Measurements from ENCODE around the gene SERPINA5.

Gene SERPINA5

DNA sequence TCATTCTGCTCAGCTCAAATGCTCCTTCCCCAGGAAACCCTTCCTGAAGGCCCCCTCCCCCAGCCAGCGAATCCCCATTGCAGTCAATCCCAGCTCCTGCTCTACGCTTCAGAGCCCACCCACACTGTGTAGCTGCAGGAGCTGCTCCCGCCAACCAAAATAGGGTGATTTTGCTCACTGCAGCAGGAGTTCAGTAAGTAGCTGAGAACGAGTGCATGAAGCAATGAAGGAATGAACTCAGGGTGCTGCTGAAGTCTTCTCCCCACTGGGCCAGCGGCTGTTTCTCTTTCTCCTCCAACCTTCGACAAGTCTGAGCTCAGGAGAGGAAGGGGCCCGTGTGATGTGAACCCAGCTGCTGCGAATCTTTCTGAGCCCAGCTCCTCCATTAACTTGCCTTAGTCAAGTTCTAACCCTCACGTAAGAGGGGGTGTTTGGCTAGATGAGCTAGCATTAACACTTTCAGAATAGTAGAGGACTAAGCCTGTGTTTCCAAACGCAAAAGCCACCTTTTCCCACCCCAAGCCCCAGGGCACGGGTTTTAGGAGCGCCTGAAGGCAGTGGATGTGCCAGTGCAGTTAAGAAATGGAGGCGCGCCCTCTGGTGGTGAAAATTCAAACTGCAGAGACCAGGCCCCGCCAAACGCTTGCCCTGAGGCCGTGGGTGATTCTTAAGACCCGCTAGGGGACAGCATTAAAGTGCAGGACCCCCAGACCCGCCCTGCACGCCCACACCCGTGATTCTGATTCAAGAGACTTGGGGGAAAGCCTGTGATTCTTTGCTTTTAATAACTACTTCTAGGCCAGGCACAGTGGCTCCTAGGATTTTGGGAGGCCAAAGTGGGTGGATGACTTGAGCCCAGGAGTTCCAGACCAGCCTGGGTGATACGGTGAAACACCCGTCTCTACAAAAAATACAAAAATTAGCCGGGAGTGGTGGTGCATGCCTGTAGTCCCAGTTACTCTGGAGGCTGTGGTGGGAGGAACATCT is 31.9 kb upstream of the SERPINA5 start:
- H3K4me3 ChIP-seq (ENCODE audit: low read length): no peak overlapping the region
- DNase-seq (ENCODE audit: low read depth, low spot score): peak; percentile 41

DNA sequence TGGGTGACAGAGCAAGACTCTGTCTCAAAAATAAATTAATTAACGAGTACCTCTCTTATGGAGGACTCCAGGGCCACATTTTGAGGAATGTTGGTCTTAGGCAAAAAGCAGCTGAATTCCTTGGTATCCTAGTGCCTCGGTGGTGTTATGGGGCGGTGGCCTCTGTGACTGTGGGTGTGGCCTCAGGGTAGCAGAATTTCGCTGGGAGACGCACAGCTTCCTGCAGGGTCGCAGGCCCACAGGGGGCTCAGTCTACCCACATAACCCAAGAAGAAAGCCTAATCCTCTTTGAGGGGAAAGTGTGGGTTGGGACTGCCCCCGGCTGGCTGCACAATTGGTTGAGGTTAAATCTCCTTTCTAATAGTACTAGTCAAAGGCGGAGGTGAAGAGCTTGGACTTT is 31.2 kb upstream of the SERPINA5 start:
- H3K4me3 ChIP-seq (ENCODE audit: low read length): no peak overlapping the region
- no peak for DNase-seq (ENCODE audit: low read depth, low spot score)

DNA sequence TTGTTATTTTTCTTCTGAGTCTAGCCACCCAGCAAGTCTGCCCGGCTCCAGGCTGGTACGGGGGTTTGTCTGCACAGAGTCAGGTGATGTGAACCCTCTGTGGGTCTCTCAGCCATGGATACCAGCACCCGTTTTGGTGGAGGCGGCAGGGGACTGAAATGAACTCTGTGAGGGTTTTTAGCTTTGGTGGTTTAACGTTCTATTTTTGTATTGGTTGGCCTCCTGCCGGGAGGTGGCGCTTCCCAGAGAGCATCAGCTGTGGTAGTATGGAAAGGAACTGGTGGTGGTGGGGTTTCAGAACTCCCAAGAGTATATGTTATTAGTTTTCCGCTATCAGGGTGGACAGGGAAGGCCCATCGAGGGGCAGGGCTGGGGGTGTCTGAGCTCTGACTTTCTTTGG is 25.2 kb upstream of the SERPINA5 start:
- DNase-seq (ENCODE audit: low read depth, low spot score): no peak
- H3K4me3 ChIP-seq (ENCODE audit: low read length): no peak overlapping the region

DNA sequence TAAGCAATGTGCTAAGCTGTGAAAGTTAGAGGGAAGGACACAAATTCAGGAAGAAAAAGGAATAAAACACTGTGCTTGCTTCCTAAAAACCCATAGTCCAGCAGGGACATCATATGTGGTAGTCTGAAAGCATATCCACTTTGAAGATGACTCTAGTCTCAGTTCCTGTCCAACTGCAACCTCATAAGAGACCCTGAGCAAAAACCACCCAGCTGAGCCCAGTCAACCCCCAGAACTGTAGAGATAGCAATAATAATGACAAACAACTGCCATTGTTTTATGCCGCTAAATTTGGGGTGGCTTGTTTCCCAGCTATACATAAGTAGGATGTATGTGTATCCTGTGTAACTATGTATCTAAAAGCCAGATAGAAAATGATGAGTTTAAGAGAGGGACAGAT is 23.9 kb upstream of the SERPINA5 start:
- DNase-seq (ENCODE audit: low read depth, low spot score): no peak
- no peak overlapping the region for H3K4me3 ChIP-seq (ENCODE audit: low read length)

DNA sequence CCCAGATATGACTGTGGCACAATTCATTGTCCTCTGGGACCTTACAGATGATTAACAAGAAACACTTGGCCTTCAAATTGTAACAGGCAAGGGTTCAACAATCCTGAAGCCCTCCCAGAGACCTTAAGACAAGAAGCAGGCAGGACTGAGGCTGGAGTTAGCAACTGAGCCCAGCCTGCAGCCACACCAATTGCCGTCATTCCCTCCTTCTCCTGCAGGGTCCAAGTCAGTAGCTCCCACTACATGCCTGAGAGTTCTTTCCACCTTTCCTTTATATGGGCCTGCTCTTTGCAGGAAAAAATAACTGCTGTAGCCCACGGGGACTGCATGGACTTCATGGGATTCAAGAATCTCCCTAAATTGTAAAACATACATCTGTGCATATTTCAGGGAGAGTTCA is 22.4 kb upstream of the SERPINA5 start:
- no peak for DNase-seq (ENCODE audit: low read depth, low spot score)
- H3K4me3 ChIP-seq (ENCODE audit: low read length): no peak overlapping the region

DNA sequence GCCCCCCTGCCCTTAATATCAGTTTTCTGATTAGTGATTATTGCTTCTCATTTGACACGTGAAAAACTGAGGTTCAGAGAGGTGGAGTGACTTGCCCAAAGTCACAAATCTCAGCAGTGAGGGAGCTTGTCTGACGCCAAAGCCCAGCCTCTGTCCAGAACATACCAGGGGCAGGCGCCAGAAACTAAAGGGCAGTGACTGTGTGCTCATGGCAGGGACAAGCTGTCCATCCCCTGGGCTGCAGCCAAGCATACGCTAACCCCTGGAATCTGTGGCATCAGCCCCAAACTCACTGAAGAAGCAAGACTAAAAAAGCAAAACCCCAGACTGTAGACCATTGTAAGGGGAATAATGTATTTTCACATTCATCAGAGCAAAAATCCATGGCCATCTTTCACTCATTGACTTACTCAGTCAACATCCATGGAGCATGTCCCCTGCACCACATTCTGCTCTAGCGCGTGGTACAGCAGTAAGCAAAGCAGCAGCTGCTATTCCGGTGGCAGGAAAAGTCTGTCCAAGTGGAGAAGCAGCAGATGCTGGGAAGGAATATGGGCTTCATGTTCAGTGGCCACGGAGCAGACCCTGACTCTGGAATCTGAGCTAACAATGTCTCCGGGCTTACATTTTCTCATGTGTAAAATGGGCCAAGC is 21.5 kb upstream of the SERPINA5 start:
- no peak for DNase-seq (ENCODE audit: low read depth, low spot score)

DNA sequence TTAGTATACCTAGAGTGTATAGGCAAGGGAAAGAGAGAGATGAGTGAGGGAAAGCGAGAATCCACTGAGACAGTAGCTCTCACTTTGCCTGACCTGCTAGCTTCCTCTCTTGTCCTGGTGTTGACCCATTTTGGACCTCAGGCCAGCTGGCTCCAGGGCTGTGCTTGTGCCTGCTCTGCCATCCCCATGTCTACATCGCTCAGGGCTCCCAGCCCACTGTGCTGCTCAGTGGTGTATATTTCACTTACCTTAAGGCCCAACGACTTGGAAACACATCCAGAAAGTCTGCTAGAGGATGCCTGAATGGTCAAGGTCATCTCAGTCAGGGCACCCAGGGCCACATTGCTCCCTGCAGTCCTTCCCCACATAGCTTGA is 20.9 kb upstream of the SERPINA5 start:
- no peak for DNase-seq (ENCODE audit: low read depth, low spot score)
- no peak overlapping the region for H3K4me3 ChIP-seq (ENCODE audit: low read length)

More for the DNA sequence above, 21.5 kb upstream of the SERPINA5 start:
- H3K4me3 ChIP-seq (ENCODE audit: low read length): no peak overlapping the region

DNA sequence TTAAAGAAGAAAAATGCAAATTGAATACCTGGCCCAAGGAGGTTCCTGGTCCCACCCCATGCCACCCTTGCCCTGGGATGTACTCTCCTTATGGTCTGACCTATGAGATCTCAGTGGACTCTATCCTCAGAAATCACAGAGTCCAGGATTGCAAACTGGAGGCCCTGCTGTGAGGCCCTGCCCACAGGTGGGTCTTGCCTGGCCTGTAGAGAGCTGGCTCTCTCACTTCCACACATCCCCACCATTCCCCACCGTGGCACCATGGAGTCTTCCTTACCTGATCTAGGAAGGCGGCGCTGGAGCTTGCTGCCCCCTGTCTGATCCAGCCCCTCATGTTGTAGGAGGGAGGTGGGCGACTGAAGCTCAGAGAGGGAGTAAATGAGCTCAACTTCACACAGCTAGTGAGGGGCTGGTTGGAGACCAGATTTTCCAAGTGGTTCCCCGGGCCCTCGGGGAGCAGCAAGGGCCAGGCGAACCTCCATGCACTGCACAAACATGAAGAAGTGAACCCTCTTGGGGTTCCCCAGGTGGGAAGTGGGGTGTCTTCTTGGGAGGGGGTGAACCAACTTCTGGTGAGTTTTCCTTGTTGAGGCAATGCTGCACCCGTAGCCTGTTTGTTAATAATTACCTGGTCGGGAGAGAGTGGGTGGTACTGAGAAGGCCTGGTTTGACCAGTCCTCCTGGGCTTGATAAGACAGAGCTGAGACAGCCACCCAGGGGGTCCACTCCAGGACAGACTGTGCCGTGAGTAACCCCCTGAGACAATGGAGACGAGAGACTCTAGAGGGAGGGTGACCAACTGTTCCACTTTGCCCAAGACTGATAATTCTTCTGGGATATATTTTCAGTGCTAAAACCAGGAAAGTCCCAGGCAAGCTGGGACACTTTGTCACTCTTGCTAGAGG is 20.2 kb upstream of the SERPINA5 start, which contains the start of gene SERPINA4:
Gene SERPINA4 (plus strand): TSS at position 692 of the 905 bp plus-strand sequence. CDS start 2,041 bp downstream, outside the sequence.
- DNase-seq (ENCODE audit: low read depth, low spot score): no peak
- no peak within 1 kb of the TSS for H3K4me3 ChIP-seq (ENCODE audit: low read length)

DNA sequence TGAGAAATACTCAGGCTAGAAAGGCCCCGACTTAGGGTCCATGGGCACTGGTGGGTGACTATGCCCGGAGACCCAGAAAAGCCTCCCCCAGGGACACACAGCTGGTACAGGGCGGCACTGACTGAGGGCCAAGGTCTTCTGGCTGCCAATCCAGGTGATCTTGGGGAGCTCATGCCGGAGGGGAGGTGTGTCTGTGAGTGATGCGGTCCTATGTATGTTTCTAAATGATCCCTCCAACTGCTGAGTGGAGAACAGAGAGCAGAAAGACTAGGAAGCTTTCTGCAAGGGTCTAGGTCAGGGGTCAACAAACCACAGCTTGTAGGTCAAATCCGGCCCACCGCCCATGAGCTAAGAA is 19.6 kb upstream of the SERPINA5 start:
- DNase-seq (ENCODE audit: low read depth, low spot score): no peak
- H3K4me3 ChIP-seq (ENCODE audit: low read length): no peak overlapping the region

DNA sequence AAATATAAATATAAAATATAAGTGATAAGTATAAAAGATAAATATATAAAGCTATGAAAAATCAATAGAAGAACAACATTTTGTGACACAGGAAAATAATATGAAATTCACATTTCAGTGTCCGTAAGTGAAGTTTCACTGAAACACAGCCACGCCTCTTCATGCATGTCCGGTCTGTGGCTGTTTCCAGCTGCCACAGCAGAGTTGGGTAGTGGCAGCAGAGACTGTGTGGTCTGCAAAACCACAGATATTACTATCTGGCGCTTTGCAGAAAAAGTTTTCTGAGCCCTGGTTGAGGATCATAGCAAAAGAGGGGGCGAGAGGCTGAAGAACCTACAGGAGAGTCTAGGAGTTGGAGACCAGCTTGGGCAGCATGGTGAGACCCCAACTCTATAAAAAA is 19.2 kb upstream of the SERPINA5 start:
- H3K4me3 ChIP-seq (ENCODE audit: low read length): no peak overlapping the region
- DNase-seq (ENCODE audit: low read depth, low spot score): no peak

DNA sequence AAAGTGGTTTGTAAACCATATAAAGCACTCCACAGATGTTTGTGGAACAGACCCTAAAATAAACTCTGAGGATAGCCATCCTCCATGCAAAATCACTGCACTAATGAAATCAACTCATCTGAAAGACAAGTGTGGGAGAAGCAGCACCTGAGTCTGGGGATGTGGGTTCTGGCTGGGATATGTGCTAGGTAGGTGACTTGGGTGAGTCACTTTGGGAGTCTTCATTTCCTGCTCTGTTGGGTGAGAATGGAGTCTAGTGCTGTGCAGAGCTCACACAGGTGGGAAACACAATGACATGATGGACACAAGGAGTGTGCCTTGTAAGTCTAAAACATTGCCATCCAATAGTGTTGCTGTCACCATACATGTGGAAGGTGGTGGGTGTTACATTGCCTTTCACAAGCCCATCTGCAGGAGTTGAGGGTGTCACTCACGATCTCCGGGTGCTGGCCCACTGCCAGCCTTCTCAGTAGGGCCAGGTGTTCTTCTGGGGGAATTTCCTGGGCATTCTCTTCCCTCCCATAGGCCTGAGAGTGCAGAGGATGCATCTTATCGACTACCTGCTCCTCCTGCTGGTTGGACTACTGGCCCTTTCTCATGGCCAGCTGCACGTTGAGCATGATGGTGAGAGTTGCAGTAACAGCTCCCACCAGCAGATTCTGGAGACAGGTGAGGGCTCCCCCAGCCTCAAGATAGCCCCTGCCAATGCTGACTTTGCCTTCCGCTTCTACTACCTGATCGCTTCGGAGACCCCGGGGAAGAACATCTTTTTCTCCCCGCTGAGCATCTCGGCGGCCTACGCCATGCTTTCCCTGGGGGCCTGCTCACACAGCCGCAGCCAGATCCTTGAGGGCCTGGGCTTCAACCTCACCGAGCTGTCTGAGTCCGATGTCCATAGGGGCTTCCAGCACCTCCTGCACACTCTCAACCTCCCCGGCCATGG is 18.0 kb upstream of the SERPINA5 start:
- DNase-seq (ENCODE audit: low read depth, low spot score): no peak
- no peak overlapping the region for H3K4me3 ChIP-seq (ENCODE audit: low read length)

DNA sequence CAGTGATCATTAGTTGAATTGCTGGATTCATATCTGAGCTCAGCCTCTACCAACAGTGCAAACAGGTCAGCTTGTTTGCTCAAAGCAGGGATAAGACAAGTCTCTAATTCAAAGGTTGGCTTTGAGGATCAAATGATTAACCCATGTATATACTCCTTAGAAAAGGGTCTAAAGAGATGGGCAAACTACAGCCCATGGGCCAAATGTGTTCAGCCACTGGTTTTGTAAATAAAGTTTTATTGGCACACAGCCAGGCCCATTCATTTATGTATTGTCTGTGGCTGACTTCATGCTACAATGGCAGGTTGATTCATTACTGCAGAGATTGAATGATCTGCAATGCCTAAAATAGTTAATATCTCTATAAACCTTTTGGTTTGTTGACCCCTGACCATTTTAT is 16.8 kb upstream of the SERPINA5 start:
- no peak for DNase-seq (ENCODE audit: low read depth, low spot score)
- no peak overlapping the region for H3K4me3 ChIP-seq (ENCODE audit: low read length)

DNA sequence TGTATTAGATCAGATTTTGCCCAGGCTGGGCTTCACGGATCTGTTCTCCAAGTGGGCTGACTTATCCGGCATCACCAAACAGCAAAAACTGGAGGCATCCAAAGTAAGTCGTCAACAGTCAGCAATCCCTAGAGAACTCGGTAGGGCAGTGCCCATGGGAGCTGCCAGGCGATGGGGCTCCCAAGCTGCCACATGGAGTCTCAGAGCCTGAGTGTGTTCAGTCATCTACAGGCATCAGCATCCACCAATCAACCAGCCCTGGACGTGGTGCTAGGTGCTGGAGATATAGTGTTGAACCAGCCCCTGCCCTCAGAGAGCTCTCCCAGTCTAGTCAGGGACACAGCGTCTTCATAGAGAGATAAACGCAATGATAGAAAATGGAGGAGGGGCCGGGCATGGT is 13.0 kb upstream of the SERPINA5 start:
- no peak overlapping the region for H3K4me3 ChIP-seq (ENCODE audit: low read length)
- DNase-seq (ENCODE audit: low read depth, low spot score): no peak

DNA sequence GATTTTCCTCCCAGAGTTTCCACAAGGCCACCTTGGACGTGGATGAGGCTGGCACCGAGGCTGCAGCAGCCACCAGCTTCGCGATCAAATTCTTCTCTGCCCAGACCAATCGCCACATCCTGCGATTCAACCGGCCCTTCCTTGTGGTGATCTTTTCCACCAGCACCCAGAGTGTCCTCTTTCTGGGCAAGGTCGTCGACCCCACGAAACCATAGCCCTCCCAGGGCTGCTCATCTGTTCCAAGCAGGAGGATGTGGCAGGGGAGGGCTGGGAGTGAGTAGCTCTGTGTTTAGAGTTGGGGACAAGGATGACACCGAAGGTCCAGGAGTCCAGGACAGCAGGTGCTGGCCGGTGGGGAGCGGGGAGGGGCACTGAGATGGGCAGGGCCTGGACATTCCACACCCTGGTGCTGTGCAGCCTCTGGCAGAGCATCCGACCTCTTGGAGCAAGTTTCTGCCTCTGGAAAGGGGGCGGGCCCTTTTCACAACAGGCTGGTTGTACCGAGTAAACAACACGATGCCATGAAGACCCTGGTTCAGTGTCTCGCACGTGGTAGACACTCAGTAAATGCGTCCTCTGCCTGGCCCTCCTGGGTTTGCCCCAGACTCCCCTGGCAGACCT is 11.7 kb upstream of the SERPINA5 start:
- no peak for DNase-seq (ENCODE audit: low read depth, low spot score)
- H3K4me3 ChIP-seq (ENCODE audit: low read length): no peak overlapping the region

DNA sequence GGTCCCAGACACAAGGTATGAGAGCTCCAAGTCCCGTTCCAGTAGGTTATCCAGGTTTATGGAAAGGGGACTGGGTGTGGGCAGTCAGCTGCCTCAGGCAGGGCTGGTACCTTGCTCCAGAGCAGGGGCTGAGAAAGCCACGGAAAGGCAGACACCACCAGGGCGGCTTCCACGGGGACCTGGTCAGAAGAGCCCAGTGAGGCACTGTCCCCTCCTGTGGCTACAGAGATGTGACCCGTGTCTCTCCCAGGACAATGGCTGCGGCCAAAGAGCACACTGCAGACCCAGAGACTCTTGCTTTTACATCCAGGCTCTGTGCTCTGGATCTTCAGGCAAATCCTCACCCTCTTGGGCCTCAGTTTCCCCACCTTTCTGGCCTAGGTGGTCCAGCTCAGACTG is 11.2 kb upstream of the SERPINA5 start:
- H3K4me3 ChIP-seq (ENCODE audit: low read length): no peak overlapping the region

DNA sequence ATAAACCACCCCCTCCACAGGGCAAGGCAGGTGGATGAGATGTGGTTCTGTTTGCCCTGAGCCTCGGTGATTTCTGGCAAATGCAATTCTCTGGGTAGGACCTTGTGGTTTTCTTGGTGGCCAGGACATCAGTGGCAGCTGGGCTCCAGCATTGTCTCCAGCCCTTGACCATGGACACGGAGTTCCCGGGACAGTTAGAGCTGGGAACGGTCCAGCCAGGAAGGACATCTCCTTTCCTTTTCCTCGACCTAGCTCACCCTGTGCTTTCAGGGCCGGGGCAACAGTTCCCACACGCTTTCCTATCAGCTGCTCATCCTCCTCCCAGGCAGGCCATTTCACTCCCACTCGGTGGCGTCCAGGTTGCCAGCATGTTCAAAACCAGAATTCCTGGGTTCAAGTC is 10.8 kb upstream of the SERPINA5 start:
- DNase-seq (ENCODE audit: low read depth, low spot score): no peak
- H3K4me3 ChIP-seq (ENCODE audit: low read length): no peak overlapping the region

More for the DNA sequence above, 11.2 kb upstream of the SERPINA5 start:
- DNase-seq (ENCODE audit: low read depth, low spot score): no peak

DNA sequence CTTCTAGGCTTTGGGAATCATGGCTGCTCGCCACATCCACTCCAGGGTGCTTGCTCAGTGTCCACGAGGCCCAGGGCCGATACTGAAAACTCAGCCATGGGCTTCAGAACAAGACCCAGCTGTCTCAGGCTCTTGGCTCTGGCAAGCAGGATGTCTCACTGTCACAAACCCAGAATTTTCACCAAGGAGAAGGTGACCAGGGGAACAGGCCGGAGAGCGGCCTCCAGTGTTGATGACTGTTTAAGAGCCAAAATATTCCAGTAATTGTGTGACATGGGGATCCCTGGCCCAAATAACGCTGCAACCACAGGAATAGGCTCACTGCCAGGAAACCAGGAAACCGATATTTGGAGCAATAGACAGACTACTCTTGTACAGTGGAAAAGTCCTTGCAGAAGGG is 9.8 kb upstream of the SERPINA5 start:
- DNase-seq (ENCODE audit: low read depth, low spot score): no peak
- H3K4me3 ChIP-seq (ENCODE audit: low read length): no peak overlapping the region

DNA sequence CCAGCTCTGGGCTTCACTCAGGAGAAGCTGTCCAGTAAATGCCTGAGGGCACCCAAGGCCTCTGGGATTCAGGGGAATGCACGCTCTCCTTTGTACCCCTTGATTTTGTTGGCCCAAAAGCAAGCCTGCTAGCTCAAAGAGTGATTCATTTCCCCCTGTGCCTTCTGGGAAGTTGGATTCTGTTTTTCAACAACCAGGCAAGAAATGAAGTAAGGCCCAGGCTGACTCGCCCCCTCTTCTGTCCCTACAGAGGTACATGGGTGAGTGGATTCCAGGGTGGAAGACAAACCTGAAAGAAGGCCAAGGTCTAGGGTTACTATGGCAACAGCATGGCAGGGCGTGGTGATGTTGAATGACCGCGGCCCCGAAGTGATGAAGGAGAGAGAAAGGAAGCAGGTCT is 9.3 kb upstream of the SERPINA5 start:
- DNase-seq (ENCODE audit: low read depth, low spot score): no peak
- no peak overlapping the region for H3K4me3 ChIP-seq (ENCODE audit: low read length)

Measured in Jurkat, Clone E6-1 (cell line).